ENCODE data around the gene PCK2. TPM values are rescaled to one million over a fixed set of nuclear protein-coding genes. Genes with fewer than 3 reads are reported as not detected.

Gene PCK2
- total RNA-seq, 1 experiment from 2014 or later: 5.1 TPM

DNA sequence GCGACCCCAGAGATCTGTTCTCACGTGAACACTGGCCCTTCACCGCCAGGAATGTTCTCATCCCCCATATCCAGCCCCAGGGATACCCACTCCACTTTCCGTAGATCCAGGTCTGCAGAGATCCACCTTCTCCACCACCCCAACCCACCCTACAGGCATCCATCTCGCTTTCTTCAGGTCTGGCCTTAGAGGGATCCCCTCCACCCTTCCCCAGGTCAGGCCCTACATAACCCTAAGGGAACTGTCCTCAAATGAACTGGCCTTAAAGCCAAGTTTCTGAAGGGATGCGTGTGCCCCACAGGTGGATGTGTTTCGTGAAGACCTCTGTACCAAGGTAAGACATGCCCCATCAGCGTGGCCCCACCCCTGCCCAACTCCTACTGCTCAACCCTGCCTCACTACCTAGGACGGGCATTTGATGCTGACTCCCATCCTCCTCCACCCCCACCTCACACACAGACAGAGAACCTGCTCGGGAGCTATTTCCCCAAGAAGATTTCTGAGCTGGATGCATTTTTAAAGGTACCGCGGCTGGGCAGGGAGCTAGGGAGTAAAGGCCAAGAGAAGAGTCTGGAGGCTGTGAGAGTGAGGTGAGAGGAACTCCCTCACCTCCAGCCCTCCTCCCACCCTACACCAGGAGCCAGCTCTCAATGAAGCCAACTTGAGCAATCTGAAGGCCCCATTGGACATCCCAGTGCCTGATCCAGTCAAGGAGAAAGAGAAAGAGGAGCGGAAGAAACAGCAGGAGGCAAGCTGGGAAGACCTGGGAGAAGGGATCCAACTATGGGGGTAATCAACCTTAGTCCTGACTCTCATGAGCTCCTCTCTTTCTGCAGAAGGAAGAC, 42.8 kb downstream of the PCK2 start:
- no peak for DNase-seq (ENCODE audit: low read depth)

GRCh38 chr14:24137529-24138395, 43.7 kb downstream of the PCK2 start:
- no peak for DNase-seq (ENCODE audit: low read depth)

- DNase-seq (ENCODE audit: low read depth): no peak
Measured at GRCh38 chr14:24138396-24139271, 44.5 kb downstream of the PCK2 start.

GRCh38 chr14:24139272-24139934, 45.3 kb downstream of the PCK2 start:
- DNase-seq (ENCODE audit: low read depth): no peak

DNA sequence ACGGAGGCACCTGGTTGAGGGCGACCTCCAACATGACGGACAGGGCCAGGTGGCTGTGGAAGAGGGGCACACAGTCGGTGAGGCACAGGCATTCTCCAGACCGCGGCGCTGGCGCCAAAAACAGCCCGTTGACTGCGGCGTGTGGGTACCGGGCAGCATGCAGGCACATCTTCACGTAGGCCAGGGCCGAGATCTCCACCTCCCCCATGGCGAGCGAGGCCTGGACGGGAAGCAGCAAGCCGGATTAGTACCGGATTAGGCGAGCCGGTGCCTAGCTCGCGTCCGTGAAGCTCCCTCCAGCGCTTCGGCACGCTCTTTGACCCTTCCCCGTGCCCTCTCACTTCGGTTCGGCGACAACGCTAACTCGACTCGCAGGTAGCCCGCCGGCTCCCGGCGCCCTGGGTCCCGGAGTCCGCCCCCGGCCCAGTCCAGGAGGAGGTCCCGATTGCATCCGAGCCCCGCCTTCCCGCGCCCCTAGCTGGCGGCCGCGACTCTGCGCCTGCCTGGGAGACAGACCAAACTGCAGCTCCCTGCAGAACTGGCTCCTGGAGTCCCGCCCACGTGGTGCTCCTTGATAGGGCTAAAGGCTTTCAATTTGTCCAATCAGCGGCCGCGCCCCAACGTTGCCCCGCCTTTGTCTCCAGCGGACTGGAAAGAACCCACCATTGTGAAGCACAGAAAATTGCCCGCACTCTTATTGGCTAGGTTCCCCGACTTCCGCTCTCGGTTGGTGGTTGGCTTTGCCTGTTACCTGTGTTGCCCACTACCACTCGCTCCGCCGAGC, 47.2 kb downstream of the PCK2 start, which contains the start of gene EMC9:
Gene EMC9 (minus strand): TSS at position 495 of the 784 bp plus-strand sequence. CDS start 287 bp downstream, at position 208.
- DNase-seq (ENCODE audit: low read depth): peak; percentile 99

DNA sequence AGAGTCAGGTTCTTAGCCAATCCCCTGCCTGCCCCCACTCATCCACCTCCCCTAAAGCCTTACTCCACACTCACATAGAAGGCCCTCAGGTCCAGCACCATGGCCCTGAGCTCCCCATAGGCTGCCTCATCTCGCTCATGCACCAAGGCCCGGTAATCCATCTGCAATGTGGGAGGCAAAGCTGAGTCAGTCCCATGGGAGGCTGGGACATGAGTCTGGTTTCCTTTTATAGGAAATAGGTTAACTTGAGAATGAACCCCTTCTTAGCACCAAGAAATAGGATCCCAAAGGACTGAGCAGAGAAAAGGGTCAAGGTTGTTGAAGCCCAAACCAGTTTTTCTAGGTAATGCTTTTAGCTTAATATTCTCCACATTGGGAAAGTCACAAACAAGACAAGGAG, 49.4 kb downstream of the PCK2 start:
- DNase-seq (ENCODE audit: low read depth): peak; percentile 79

- DNase-seq (ENCODE audit: low read depth): no peak
Measured at GRCh38 chr14:24144451-24144850, 50.3 kb downstream of the PCK2 start.

DNA sequence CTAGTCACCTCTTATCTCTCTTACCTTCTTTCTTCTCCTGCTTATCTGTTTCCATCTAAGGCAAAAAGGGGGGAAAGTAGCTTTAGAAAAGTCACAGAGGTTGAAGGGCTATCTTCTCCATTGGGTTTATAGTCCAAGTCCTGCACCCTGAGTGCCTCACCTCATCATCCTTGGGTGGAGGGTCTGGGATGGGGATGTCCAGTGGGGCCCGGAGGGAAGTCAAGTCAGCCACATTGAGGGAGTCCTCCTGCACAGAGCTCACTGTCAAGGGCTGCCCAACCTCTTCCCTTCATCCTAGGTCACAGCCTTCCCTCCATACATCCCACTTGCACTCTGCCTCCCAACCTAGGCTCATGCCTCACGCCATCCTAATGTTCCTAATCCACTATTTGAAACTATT, 51.1 kb downstream of the PCK2 start:
- DNase-seq (ENCODE audit: low read depth): no peak

GRCh38 chr14:24145690-24146452, 51.8 kb downstream of the PCK2 start:
- DNase-seq (ENCODE audit: low read depth): no peak

GRCh38 chr14:24146453-24146977, 52.4 kb downstream of the PCK2 start, which contains the start of gene PSME2:
TSS of gene PSME2 (minus strand) at chr14:24146610. CDS start at chr14:24146581, 29 bp downstream.
- DNase-seq (ENCODE audit: low read depth): peak; percentile 97

DNA sequence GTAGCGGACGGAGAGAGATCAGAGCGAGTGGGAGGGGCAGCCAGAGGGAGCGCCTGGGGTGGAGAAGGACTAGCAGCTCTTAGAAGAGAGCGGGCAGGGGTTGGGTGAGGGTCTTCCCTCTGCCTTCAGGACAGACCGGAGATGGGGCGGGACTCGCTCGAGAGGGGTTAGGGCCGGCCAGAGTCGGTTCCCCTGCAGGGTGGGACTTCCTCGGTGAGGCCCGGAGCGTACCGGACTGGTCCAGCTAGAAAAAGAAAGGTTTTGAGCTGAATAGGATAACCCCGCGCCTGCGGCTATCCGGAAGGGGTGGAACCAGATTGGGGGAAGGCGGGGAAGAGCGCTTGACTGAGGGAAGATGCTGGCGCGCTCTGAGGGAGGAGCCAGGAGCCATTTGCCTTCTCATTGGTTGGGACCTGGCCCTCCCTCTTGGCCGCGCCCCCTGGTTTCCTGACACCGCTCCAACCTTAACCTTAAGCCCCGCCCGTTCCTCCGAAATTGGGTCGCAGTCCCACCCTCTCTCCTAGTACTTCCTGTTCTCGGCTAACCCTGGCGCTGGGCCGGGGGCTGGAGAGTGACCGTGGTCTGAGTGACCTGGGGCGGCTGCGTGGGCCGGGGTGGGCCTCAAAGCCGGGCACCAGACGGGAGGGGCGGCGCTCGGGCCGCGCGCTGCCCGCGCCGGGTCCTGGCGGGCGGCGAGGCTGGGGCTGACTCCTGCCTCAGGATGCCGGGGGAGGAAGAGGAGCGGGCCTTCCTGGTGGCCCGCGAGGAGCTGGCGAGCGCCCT, 53.1 kb downstream of the PCK2 start, which contains the start of gene RNF31:
Gene RNF31 (plus strand): TSS at position 521 of the 783 bp plus-strand sequence. CDS start 201 bp downstream, at position 722.
- DNase-seq (ENCODE audit: low read depth): peak; percentile 97

GRCh38 chr14:24147761-24148428, 53.8 kb downstream of the PCK2 start:
- DNase-seq (ENCODE audit: low read depth): no peak

DNA sequence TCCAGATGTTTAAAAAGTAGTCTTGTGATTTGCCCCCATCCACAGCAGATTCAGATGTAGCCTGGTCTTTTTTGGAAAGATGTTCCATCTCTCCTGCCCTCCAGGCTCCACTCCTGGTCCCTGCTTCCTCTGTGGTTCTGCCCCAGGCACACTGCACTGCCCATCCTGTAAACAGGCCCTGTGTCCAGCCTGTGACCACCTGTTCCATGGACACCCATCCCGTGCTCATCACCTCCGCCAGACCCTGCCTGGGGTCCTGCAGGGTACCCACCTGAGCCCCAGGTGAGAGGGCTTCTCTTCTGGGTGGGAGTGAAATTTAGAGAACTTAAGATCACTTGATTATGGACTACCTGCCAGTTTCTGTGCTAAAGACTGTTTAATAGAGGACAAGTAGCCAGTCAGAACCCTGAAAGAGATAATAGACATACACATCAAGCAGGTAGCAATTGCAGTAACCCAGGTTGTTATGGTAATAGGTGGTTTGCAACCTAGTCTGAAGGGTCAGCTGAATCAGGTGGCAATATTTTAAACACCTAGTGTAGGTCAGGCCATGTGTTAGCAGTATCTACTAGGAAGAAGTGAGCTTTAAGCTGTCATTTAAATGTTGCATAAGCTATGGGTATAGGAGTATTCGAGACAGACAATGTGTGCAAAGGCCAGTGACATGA, 55.3 kb downstream of the PCK2 start:
- DNase-seq (ENCODE audit: low read depth): no peak

GRCh38 chr14:24150061-24150460, 56.0 kb downstream of the PCK2 start:
- DNase-seq (ENCODE audit: low read depth): no peak

DNA sequence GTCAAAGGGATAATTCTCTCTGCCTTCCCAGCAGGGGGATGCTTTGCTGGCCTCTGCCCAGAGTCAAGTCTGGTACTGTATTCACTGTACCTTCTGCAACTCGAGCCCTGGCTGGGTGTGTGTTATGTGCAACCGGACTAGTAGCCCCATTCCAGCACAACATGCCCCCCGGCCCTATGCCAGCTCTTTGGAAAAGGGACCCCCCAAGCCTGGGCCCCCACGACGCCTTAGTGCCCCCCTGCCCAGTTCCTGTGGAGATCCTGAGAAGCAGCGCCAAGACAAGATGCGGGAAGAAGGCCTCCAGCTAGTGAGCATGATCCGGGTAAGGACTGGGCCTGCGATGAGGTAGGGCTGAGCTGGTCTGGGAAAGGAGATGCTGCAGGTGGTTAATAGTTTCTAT, 56.5 kb downstream of the PCK2 start:
- no peak for DNase-seq (ENCODE audit: low read depth)

DNA sequence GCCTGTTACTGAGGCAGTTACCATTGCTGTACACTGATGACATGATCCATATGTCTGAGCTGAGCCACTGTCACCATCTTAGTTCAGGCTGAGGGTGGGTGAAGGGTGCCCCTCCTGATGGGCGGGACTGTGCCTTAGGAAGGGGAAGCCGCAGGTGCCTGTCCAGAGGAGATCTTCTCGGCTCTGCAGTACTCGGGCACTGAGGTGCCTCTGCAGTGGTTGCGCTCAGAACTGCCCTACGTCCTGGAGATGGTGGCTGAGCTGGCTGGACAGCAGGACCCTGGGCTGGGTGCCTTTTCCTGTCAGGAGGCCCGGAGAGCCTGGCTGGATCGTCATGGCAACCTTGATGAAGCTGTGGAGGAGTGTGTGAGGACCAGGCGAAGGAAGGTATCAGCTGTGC, 56.9 kb downstream of the PCK2 start:
- no peak for DNase-seq (ENCODE audit: low read depth)
